T-helper 1 cell treated with Interleukin-12 subunit alpha and Interleukin-12 subunit beta and Interleukin-4 antibody, amounts not matched to agents 30 ng/mL and 1 ng/mL, for 36 hours (primary cell): Measurements from ENCODE around the gene HSD3B7. TPM values are rescaled to one million over a fixed set of nuclear protein-coding genes. Genes with fewer than 3 reads are reported as not detected.
"Not testable (repeated sequence)": the region's sequence is repeated elsewhere in the genome, so short reads cannot be mapped to it uniquely, and the experiment has no call there.

Source experiments
- intact Hi-C: fragments of 100-400 bp; cut with micrococcal nuclease; formaldehyde crosslinking; loops from one replicate; pipeline ENCODE4 v1.15.1; 2024
- total RNA-seq: library from RNA; stranded (reverse); gene quantifications from 2 replicates; pipeline ENCODE4 v1.2.3, GENCODE V29; 2022

HSD3B7 gene
- total RNA-seq, 1 donor from 2014 or later: 10.6 TPM

DNA sequence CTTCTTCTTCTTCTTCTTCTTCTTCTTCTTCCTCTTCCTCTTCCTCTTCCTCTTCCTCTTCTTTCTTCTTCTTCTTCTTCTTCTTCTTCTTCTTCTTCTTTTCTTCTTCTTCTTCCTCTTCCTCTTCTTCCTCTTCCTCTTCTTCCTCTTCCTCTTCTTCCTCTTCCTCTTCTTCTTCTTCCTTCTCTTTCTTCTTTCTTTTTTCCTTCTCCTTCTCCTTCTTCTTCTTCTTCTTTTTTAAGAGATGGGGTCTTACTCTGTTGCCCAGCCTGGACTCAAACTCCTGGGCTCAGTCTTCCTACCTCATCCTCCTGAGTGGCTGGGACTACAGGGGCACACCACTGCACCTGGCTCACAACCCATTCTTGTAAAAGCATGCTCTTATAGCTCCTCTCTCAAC lies 28.3 kb downstream of the HSD3B7 start:
- intact Hi-C loops: not testable (repeated sequence)

DNA sequence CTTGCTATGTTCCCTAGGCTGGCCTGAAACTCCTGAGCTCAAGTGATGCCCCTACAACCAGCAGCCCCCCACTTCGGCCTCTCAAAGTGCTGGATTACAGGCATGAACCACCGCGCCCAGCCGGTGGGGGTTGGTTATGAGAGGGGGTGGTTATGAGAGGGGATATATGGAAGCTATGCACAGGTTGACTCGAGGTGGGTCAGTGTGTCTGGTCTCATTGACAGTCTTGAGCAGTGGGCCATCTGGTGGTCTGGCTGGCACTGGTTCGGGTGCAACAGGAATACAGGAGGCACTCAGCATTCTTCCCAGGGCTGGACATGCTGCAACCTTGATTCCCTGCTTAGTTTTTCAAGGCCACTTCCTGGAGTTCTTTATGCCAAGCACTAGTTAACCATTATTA lies 31.0 kb downstream of the HSD3B7 start:
- intact Hi-C loops: no loop called here

DNA sequence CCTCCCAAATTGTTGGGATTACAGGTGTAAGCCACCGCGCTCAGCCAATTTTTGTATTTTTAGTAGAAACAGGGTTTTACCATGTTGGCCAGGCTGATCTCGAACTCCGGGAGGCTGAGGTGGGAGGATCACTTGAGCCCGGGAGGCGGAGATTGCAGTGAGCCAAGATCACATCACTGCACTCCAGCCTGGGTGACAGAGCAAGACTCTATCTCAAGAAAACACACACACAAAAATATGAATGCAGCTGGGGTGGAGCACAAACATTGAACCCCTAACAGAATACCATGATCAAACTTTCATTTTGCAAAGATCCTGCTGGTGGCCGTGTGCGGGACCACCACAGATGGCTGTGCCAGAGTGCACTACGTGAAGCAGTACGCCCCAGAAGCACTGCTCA lies 32.7 kb downstream of the HSD3B7 start:
- intact Hi-C loops: not testable (repeated sequence)

DNA sequence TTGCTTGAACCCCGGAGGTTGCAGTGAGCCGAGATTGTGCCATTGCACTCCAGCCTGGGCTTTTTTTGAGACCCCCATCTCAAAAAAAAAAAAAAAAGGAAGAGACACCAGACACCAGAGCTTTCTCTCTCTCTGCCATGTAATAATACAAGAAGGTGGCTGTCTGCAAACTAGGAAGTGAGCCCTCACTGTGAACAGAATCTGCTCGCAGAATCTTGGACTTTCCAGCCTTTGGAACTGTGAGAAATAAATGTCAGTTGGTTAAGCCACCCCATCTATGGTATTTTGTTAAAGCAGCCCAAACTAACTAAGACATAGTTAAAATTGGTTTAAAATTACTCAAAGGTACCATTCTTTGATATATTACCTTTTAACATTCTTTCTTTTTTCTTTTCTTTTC lies 35.5 kb downstream of the HSD3B7 start:
- intact Hi-C loops: no loop called here

DNA sequence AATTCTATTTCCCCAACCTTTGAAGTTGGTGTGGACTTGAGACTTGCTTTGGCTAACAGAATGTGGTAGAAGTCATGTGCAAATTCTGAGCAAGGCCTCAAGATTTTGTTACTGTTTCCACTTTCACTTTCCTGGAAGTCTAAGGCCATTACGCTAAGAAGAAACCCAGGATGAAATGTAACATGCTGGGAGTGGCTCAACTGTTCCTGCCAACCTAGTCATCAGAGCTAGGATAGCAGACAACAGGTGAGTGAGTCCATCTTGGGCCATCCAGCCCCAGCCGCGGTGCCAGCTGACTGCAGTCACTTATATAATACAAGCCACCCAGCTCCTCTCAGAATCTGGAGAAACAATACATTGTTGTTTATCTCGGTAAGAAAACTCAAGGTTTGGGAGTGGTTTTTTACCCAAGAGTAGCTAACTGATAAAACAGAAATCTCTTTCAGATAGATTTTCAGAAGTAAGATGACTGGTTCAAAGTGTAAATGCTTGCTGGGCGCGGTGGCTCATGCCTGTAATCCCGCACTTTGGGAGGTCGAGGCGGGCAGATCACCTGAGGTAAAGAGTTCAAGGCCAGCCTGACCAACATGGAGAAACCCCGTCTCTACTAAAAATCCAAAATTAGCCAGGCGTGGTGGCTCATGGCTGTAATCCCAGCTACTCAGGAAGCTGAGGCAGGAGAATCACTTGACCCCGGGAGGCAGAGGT lies 37.7 kb downstream of the HSD3B7 start:
- intact Hi-C loops: no loop called here

DNA sequence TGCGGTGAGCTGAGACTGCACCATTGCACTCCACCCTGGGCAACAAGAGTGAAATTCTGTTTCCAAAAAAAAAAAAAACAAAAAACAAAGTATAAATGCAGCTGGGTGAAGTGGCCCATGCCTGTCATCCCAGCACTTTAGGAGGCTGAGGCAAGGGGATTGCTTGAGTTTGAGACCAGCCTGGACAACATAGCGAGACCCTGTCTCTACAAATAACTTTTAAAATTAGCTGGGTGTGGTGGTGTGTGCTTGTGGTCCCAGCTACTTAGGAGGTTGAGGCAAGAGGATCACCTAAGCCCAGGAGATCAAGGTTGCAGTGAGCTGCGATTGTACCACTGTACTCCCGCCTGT lies 38.2 kb downstream of the HSD3B7 start:
- intact Hi-C loops: no loop called here

DNA sequence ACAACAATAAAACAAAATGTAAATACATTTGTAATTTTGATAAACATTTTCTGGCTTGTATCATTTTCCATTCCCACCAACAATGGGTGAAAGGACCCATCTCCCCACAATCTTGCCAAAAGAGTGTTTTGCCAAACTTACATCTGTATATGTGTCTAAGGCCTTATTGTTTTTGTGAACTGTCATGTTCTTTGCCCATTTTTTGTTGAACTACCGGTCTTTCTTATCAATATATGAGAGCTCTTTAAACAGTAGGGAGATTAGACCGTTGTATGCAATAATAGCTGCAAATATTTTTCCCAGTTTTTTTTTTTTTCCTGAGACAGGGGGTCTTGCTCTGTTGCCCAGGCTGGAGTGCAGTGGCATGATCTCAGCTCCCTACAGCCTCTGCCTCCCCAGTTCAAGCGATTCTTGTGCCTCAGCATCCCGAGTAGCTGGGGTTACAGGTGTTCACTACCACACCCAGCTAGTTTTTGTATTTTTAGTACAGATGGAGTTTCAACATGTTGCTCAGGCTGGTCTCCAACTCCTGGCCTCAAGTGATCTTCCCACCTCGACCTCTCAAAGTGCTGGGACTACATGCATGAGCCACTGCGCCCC lies 38.7 kb downstream of the HSD3B7 start:
- intact Hi-C loops: no loop called here

DNA sequence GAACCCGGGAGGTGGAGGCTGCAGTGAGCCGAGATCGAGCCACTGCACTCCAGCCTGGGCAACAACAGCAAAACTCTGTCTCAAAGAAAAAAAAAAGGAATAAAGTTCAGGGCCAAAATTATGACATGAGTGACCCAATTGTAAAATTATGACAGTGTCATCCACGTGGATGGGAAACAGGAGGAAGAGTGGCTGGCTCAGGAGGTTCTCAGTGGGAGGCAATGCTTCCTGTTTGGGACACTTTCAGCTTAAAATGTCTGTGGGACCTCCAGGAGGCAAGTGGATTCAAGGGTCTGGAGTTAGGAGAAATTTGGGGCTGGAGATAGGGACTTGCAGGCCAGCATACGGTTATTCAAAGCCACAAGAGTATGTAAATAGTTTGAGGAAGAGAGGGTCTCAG lies 40.3 kb downstream of the HSD3B7 start:
- intact Hi-C loops: no loop called here

DNA sequence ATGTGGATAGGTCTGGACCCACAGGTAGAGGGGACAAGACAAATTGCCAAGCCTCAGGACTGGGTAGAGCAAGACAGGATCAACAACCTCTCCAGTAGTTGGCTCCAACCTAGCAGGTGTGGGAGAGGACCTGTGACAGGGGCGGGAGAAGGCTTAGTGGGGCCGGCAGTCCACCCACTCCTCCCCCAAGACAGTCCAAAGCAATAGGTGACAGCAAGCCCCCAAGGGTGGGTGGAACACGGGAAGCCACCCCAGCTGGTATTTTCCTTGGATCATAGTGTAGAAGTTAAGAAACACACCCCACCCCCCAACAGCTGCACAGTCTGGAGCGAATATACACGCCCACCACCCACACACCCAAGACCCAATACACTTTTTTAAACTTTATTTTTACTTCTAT lies 44.3 kb downstream of the HSD3B7 start:
- intact Hi-C loops: no loop called here

DNA sequence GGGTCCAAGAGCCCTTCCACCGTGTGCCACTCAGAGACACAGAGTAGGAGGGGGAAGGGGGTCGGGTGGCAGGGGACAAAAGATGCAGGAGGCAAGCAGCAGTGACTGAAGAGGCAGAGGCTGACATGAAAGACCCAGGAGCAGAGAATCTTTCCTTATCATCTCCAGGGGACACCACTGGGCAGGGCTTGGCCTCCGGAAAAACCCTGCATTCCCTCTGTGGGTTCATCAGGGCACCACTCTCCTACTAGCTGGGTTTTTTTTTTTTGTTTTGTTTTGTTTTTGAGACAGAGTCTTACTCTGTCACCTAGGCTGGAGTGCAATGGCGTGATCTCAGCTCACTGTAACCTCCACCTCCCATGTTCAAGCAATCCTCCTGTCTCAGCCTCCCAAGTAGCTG lies 46.3 kb downstream of the HSD3B7 start:
- intact Hi-C loops: loop anchor here (5.0 kb wide), 2 partner anchors 269 to 326 kb away; partner anchors contain the start of genes CFAP119, ITGAX and RNF40

DNA sequence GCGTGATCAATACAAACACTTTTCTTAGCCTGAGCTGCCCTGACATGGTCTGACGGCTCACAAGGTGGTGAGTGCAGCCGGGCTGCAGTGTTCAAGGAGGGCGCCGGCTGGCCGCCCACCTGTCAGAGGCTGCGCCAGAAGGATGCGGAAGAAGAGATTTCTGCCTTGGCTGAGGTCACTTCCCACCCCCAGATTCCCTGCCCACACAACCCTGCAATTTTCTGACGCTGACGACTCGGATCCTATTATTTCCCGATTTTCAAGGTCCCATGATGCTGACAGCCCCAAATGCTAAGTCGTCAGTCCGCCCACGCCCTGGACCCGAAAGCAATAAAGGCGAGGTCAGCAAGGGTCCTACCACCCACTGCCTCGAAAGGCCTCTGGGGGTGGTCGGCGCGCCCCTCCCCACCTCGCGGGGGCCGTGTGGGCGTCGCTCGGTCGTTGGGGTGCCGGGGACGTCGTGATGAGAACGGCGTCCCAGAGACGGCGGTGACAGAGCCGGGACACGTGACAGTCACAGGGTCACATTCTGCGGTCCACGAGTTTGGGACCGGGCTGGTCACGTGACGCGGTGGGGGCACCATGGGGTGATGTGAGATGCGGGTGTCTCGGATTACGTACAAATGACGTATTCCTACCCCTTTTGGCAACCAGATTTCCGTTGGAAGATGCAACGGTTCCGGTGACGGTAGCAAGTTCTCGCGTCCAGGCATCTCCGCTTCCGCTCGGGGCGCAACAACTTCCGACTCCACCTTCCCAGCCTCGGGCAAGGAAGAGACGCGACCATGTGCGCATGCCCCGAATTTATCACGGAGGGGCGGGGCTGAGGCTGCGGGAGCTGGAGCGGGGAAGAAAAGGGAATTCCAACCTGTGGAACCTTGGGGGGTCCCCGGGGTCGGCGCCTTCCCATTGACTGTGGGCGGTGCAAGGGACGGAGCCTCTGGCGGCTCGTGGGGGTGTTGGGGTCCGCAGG lies 48.0 kb downstream of the HSD3B7 start, which contains the start of gene STX4:
Gene STX4, plus strand, starts transcription at position 823 of the 973 bp plus-strand sequence. CDS start 248 bp downstream, outside the sequence.
- intact Hi-C loops: loop anchor here (1.0 to 5.0 kb wide), 12 partner anchors 36 to 836 kb away; partner anchors contain the start of genes ARMC5, CFAP119, HSD3B7 and ITGAX

DNA sequence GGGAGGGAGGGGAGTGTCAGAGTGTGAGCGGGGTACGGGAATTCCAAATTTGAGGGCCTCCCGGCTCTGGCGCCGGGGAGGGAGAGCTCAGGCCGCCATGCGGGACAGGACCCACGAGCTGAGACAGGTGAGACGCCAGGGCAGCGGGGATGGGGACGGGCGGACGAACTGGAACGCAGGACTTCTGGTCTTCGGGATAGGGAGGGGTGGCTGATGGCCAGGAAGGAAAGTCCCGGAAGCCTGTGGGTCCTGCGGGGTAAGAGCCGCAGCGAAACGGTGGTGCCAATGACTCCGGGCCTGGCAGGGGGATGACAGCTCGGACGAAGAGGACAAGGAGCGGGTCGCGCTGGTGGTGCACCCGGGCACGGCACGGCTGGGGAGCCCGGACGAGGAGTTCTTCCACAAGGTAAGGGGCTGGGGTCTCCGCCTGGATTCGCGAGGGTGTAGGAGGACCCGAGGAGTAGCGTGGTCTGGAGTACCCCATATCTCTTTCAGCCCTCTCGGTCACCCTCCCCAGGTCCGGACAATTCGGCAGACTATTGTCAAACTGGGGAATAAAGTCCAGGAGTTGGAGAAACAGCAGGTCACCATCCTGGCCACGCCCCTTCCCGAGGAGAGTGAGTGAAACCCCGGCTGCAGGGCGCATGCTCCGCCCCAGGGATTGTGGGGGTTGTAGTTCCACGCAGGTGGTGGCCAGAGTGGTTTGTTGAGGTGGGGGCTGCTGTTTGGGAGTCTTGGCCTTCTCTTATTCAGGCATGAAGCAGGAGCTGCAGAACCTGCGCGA lies 48.9 kb downstream of the HSD3B7 start:
- intact Hi-C loops: loop anchor here (1.0 to 5.0 kb wide), 14 partner anchors 37 to 835 kb away; partner anchors contain the start of genes ARMC5, CFAP119, HSD3B7 and ITGAX

DNA sequence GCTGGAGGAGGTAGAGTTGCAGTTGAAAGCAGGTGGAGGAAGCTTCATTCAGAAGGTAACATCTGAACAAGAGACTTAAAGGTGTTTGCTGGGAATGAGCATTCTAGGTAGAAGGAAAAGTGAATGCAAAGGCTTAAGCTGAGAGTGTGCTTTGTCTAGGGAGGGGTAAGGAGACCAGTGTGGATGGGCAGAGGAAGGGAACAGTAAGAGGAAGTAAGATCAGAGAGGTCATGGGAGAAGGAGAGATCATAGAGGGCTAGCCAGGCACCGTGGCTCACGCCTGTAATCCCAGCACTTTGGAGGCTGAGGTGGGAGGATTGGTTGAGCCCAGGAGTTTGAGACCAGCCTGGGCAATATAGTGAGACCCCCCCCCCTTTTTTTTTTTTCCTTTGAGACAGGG lies 51.7 kb downstream of the HSD3B7 start:
- intact Hi-C loops: no loop called here

Other genes starting within 250 kb of the HSD3B7 start
- gene PHKG2, start 236.8 kb upstream of the HSD3B7 start, total RNA-seq: 44.6 and 47.4 TPM in 2 replicates
- 1.6 TPM in 2 replicates for gene CFAP119, start 223.1 kb upstream of the HSD3B7 start, total RNA-seq
- 97.2 and 102 TPM in 2 replicates for gene RNF40, start 222.9 kb upstream of the HSD3B7 start, total RNA-seq
- 1.9 and 2.1 TPM in 2 replicates for gene ZNF629, start 198.0 kb upstream of the HSD3B7 start, total RNA-seq
- gene BCL7C, start 91.1 kb upstream of the HSD3B7 start, total RNA-seq: 26.3 and 26.7 TPM in 2 replicates
- 0.12 and 0.39 TPM in 2 replicates for gene CTF1, start 88.6 kb upstream of the HSD3B7 start, total RNA-seq
- 24.8 and 28.5 TPM in 2 replicates for gene FBXL19, start 61.6 kb upstream of the HSD3B7 start, total RNA-seq
- 22.3 and 23.0 TPM in 2 replicates for gene ORAI3, start 36.1 kb upstream of the HSD3B7 start, total RNA-seq
- 25.9 and 27.8 TPM in 2 replicates for gene SETD1A, start 27.5 kb upstream of the HSD3B7 start, total RNA-seq
- gene STX1B, start 25.4 kb downstream of the HSD3B7 start, total RNA-seq: 1.5 and 1.6 TPM in 2 replicates
- 93.7 and 102 TPM in 2 replicates for gene STX4, start 48.4 kb downstream of the HSD3B7 start, total RNA-seq
- gene ZNF668, start 89.0 kb downstream of the HSD3B7 start, total RNA-seq: 14.5 and 15.5 TPM in 2 replicates
- gene ZNF646, start 89.2 kb downstream of the HSD3B7 start, total RNA-seq: 31.3 and 33.0 TPM in 2 replicates
- 4.1 and 5.5 TPM in 2 replicates for gene PRSS53, start 103.7 kb downstream of the HSD3B7 start, total RNA-seq
- 61.1 and 63.1 TPM in 2 replicates for gene VKORC1, start 109.6 kb downstream of the HSD3B7 start, total RNA-seq
- 24.6 and 25.4 TPM in 2 replicates for gene BCKDK, start 123.2 kb downstream of the HSD3B7 start, total RNA-seq
- gene KAT8, start 132.5 kb downstream of the HSD3B7 start, total RNA-seq: 53.5 and 55.4 TPM in 2 replicates
- not detected in 2 replicates for gene PRSS8, start 150.5 kb downstream of the HSD3B7 start, total RNA-seq
- 1.1 and 2.1 TPM in 2 replicates for gene PRSS36, start 164.9 kb downstream of the HSD3B7 start, total RNA-seq
- 718 and 732 TPM in 2 replicates for gene FUS, start 194.9 kb downstream of the HSD3B7 start, total RNA-seq
- gene PYCARD, start 217.6 kb downstream of the HSD3B7 start, total RNA-seq: 96.1 and 98.3 TPM in 2 replicates
- 0.12 TPM in 1 of 2 replicates, not detected in the other for gene TRIM72, start 228.9 kb downstream of the HSD3B7 start, total RNA-seq
- gene PYDC1, start 231.9 kb downstream of the HSD3B7 start, total RNA-seq: not detected in 2 replicates